H9 (cell line): Measurements from ENCODE around the gene KCNAB2. TPM values are rescaled to one million over a fixed set of nuclear protein-coding genes. Genes with fewer than 3 reads are reported as not detected.

Experiments
- DNase-seq: peaks from one replicate; pipeline ENCODE4 v3.0.0-alpha.2; 2017
- H2AFZ ChIP-seq: one replicate; pipeline ENCODE4 v1.6.1; 2013; ENCODE audit warnings: mild to moderate bottlenecking, low read length, control low read depth, moderate library complexity
- H2AK5ac ChIP-seq: 2 replicates; pipeline ENCODE4 v1.6.1; 2013; ENCODE audit warnings: low read length, control low read depth, mixed read lengths; ENCODE audit not compliant: insufficient read length
- H2BK120ac ChIP-seq: one replicate; pipeline ENCODE4 v1.6.1; 2013; ENCODE audit warnings: low read depth, mild to moderate bottlenecking, low read length, control low read depth, inconsistent platforms; ENCODE audit not compliant: poor library complexity, severe bottlenecking
- H2BK12ac ChIP-seq: 2 replicates; pipeline ENCODE4 v1.6.1; 2013; ENCODE audit warnings: low read length, control low read depth, mixed read lengths, low read depth; ENCODE audit not compliant: insufficient read length
- H2BK15ac ChIP-seq: 2 replicates; pipeline ENCODE4 v1.6.1; 2013; ENCODE audit warnings: low read depth, low read length, control low read depth
- H2BK20ac ChIP-seq: one replicate; pipeline ENCODE4 v1.6.1; 2013; ENCODE audit warnings: low read depth, mild to moderate bottlenecking, low read length, control low read depth, inconsistent platforms; ENCODE audit not compliant: poor library complexity, severe bottlenecking
- H2BK5ac ChIP-seq: 2 replicates; pipeline ENCODE4 v1.6.1; 2013; ENCODE audit warnings: low read length, control low read depth, mixed read lengths; ENCODE audit not compliant: insufficient read length
- H3K14ac ChIP-seq: 2 replicates; pipeline ENCODE4 v1.6.1; 2013; ENCODE audit warnings: low read length, control low read depth; ENCODE audit not compliant: insufficient read depth
- H3K18ac ChIP-seq: 2 replicates; pipeline ENCODE4 v1.6.1; 2013; ENCODE audit warnings: low read depth, mild to moderate bottlenecking, mixed read lengths, low read length, control low read depth; ENCODE audit not compliant: insufficient read length
- H3K23ac ChIP-seq: 2 replicates; pipeline ENCODE4 v1.6.1; 2013; ENCODE audit warnings: low read length, control low read depth, mixed read lengths, low read depth; ENCODE audit not compliant: insufficient read length
- H3K23me2 ChIP-seq: 2 replicates; pipeline ENCODE4 v1.6.1; 2013; ENCODE audit warnings: low read depth, mild to moderate bottlenecking, mixed read lengths, low read length, control low read depth; ENCODE audit not compliant: insufficient read length, poor library complexity, severe bottlenecking
- H3K27ac ChIP-seq: 2 replicates; pipeline ENCODE4 v1.5.1; 2013; ENCODE audit warnings: low read length, control low read depth, mixed read lengths, low read depth; ENCODE audit not compliant: insufficient read length
- H3K27me3 ChIP-seq: 2 replicates; pipeline ENCODE4 v1.6.1; 2013; ENCODE audit warnings: low read length, control low read depth, inconsistent platforms; ENCODE audit not compliant: insufficient read depth
- H3K4ac ChIP-seq: 2 replicates; pipeline ENCODE4 v1.6.1; 2013; ENCODE audit warnings: low read depth, mild to moderate bottlenecking, control low read depth, inconsistent platforms, low read length, moderate library complexity
- H3K4me1 ChIP-seq: 2 replicates; pipeline ENCODE4 v1.6.1; 2013; ENCODE audit warnings: low read length, control low read depth, inconsistent platforms; ENCODE audit not compliant: insufficient read depth
- H3K4me2 ChIP-seq: 2 replicates; pipeline ENCODE4 v1.6.1; 2013; ENCODE audit warnings: low read length, control low read depth, mixed read lengths; ENCODE audit not compliant: insufficient read length, insufficient read depth
- H3K56ac ChIP-seq: 2 replicates; pipeline ENCODE4 v1.6.1; 2013; ENCODE audit warnings: low read depth, mild to moderate bottlenecking, mixed read lengths, low read length, control low read depth; ENCODE audit not compliant: insufficient read length
- H3K79me1 ChIP-seq: 2 replicates; pipeline ENCODE4 v1.6.1; 2013; ENCODE audit warnings: low read depth, mild to moderate bottlenecking, moderate library complexity, low read length, control low read depth, inconsistent platforms; ENCODE audit not compliant: insufficient read depth, poor library complexity, severe bottlenecking
- H3K79me2 ChIP-seq: 2 replicates; pipeline ENCODE4 v1.6.1; 2013; ENCODE audit warnings: low read length, control low read depth, inconsistent platforms; ENCODE audit not compliant: insufficient read depth
- H3K9ac ChIP-seq: 2 replicates; pipeline ENCODE4 v1.6.1; 2013; ENCODE audit warnings: low read length, control low read depth, mixed read lengths; ENCODE audit not compliant: insufficient read length; ENCODE audit errors: extremely low read depth
- H3K9me3 ChIP-seq: one replicate; pipeline ENCODE4 v1.6.1; 2013; ENCODE audit warnings: low read depth, low read length, inconsistent platforms; ENCODE audit not compliant: control insufficient read depth
- H3T11ph ChIP-seq: one replicate; pipeline ENCODE4 v1.6.1; 2013; ENCODE audit warnings: mild to moderate bottlenecking, low read length, control low read depth, inconsistent platforms
- H4K20me1 ChIP-seq: one replicate; pipeline ENCODE4 v1.6.1; 2013; ENCODE audit not compliant: control insufficient read depth, insufficient read length, insufficient read depth
- H4K5ac ChIP-seq: 2 replicates; pipeline ENCODE4 v1.6.1; 2013; ENCODE audit warnings: low read depth, mild to moderate bottlenecking, mixed read lengths, low read length, control low read depth; ENCODE audit not compliant: insufficient read length
- H4K8ac ChIP-seq: replicated peaks from 2 replicates; pipeline ENCODE4 v1.6.1; 2013; ENCODE audit warnings: low read length, control low read depth, mixed read lengths, low read depth; ENCODE audit not compliant: insufficient read length
- H4K91ac ChIP-seq: 2 replicates; pipeline ENCODE4 v1.6.1; 2013; ENCODE audit warnings: low read depth, mild to moderate bottlenecking, moderate library complexity, mixed read lengths, low read length, control low read depth; ENCODE audit not compliant: insufficient read length
- H3K27ac Mint-ChIP-seq, 3 experiments: 2 replicates in 2 of 3; 3 replicates in 1 of 3; pipeline ENCODE4 v1.8.0; 2020 to 2021; ENCODE audit warnings: mixed read lengths in 3 of 3, mild to moderate bottlenecking in 1 of 3, moderate library complexity in 1 of 3
- H3K27me3 Mint-ChIP-seq: 2 replicates; pipeline ENCODE4 v1.8.0; 2021; ENCODE audit warnings: low read depth, mild to moderate bottlenecking, moderate library complexity, mixed read lengths
- H3K36me3 Mint-ChIP-seq, 3 experiments: 2 replicates in 2 of 3; 3 replicates in 1 of 3; pipeline ENCODE4 v1.8.0; 2020 to 2021; ENCODE audit warnings: low read depth in 3 of 3, mixed read lengths in 3 of 3; ENCODE audit not compliant: insufficient read depth in 1 of 3
- H3K4me1 Mint-ChIP-seq, 2 experiments: 2 replicates each; pipeline ENCODE4 v1.8.0; 2020; ENCODE audit warnings: mixed read lengths in 2 of 2
- H3K4me3 Mint-ChIP-seq, 2 experiments: 2 replicates in 1 of 2; 3 replicates in 1 of 2; pipeline ENCODE4 v1.8.0; 2020 to 2021; ENCODE audit warnings: mild to moderate bottlenecking in 2 of 2, mixed read lengths in 2 of 2, moderate library complexity in 1 of 2
- H3K9me3 Mint-ChIP-seq, 2 experiments: 2 replicates in 1 of 2; 3 replicates in 1 of 2; pipeline ENCODE4 v1.8.0; 2020; ENCODE audit warnings: mild to moderate bottlenecking in 2 of 2, mixed read lengths in 2 of 2, moderate library complexity in 1 of 2
- CTCF ChIP-seq: fragments of 200-600 bp; sonication (generic); conservative IDR thresholded peaks from 3 replicates; pipeline ENCODE4 v1.8.0; 2021; ENCODE audit warnings: antibody characterized with exemption, mild to moderate bottlenecking
- WGBS: extraction: QIAGEN DNeasy Blood & Tissue Kit; methylation state at CpG from one replicate; pipeline ENCODE4 v1.1.7; 2013; ENCODE audit warnings: missing lambda C conversion rate, low lambda C conversion rate, mixed read lengths; ENCODE audit not compliant: insufficient read length; ENCODE audit errors: extremely low coverage; 5-methylcytosine and 5-hydroxymethylcytosine counted together
- total RNA-seq: library from RNA; stranded (reverse); gene quantifications from 2 replicates; pipeline ENCODE4 v1.2.1, GENCODE V29; 2021

Gene KCNAB2
- total RNA-seq, 1 experiment from 2014 or later: 8.3 TPM

GRCh38 chr1:6024376-6024775 is 21.3 kb upstream of the KCNAB2 start:
- no peaks in the 10 kb centered on the region for H4K20me1 ChIP-seq
- no peaks in the 10 kb centered on the region for H3K79me1 ChIP-seq
- peaks cover 2% of the 10 kb centered on the region; the same call in 1 of the 2 replicates for H3K4me1 ChIP-seq
- no peak overlapping the region for H3K56ac ChIP-seq
- no peak overlapping the region for H4K91ac ChIP-seq
- no peak overlapping the region for H3K4me2 ChIP-seq
- H2BK120ac ChIP-seq: no peak overlapping the region
- H2AFZ ChIP-seq: no peak overlapping the region
- TF ChIP-seq CTCF: no peak
- H4K5ac ChIP-seq: no peak overlapping the region
- no peak overlapping the region for H2AK5ac ChIP-seq
- no peak overlapping the region for H2BK15ac ChIP-seq
- no peak overlapping the region for H2BK5ac ChIP-seq
- Mint-ChIP-seq H3K36me3 (no peaks in the 10 kb centered on the region), H3K4me1 (peaks cover 0 to 19% of the 10 kb centered on the region in 2 experiments; a peak in 2 of 4 replicates), H3K27ac (no peak overlapping the region), H3K9me3 (no peaks in the 10 kb centered on the region), H3K4me3 (no peak overlapping the region), H3K27me3 (peaks cover 8% of the 10 kb centered on the region)
- no peak overlapping the region for H3T11ph ChIP-seq
- H3K9ac ChIP-seq: no peak overlapping the region
- H3K14ac ChIP-seq: no peak overlapping the region; the same call in 1 of the 2 replicates
- no peaks in the 10 kb centered on the region for H3K27me3 ChIP-seq
- H3K23ac ChIP-seq: no peak overlapping the region
- no peaks in the 10 kb centered on the region for H3K79me2 ChIP-seq
- no peak overlapping the region for H2BK20ac ChIP-seq
- DNase-seq: no peak
- no peak overlapping the region for H2BK12ac ChIP-seq
- H3K18ac ChIP-seq: no peak overlapping the region
- H3K27ac ChIP-seq: no peak overlapping the region
- H3K23me2 ChIP-seq: no peaks in the 10 kb centered on the region
- no peak overlapping the region for H4K8ac ChIP-seq
- H3K9me3 ChIP-seq: no peaks in the 10 kb centered on the region
- H3K4ac ChIP-seq: no peak overlapping the region
- WGBS: no CpG with 5 or more reads among the region's 6 CpGs
